ENCODE data around the gene ZNF845. TPM values are rescaled to one million over a fixed set of nuclear protein-coding genes. Genes with fewer than 3 reads are reported as not detected.

The ZNF845 gene
- total RNA-seq, 2 donors from 2014 or later, result 4.2 to 7.4 TPM

GRCh38 chr19:53388168-53388567 is 54.6 kb downstream of the ZNF845 start:
- H3K27ac ChIP-seq, result no peak overlapping the region
- peaks cover 8% of the 10 kb centered on the region for H3K36me3 ChIP-seq
- no peak overlapping the region for H3K4me3 ChIP-seq
- no peaks in the 10 kb centered on the region for H3K4me1 ChIP-seq (ENCODE audit: control insufficient read depth in 1 of 2, low read depth in 2 of 2)
- ATAC-seq (ENCODE audit: insufficient number of reproducible peaks, low FRiP score, low read depth), result no peak
- DNase-seq (ENCODE audit: low spot score), result no peak
- H3K27me3 ChIP-seq (replicated peaks; ENCODE audit: insufficient read depth), result no peaks in the 10 kb centered on the region
- no peak for TF ChIP-seq CTCF (IDR thresholded peaks at IDR 0.05)
- H3K9me3 ChIP-seq, result peaks cover 38% of the 10 kb centered on the region

GRCh38 chr19:53388904-53389303 is 55.4 kb downstream of the ZNF845 start:
- no peak for TF ChIP-seq CTCF (IDR thresholded peaks at IDR 0.05)
- Histone ChIP-seq H3K4me1 (ENCODE audit: control insufficient read depth in 1 of 2, low read depth in 2 of 2) (peaks cover under 1 to 1% of the 10 kb centered on the region in 2 donors), H3K27me3 (replicated peaks; ENCODE audit: insufficient read depth) (no peaks in the 10 kb centered on the region), H3K27ac (no peak overlapping the region), H3K36me3 (peaks cover 8% of the 10 kb centered on the region), H3K9me3 (peaks cover 31% of the 10 kb centered on the region), H3K4me3 (no peak overlapping the region)
- DNase-seq (ENCODE audit: low spot score) (no peak), ATAC-seq (ENCODE audit: insufficient number of reproducible peaks, low FRiP score, low read depth) (no peak)

DNA sequence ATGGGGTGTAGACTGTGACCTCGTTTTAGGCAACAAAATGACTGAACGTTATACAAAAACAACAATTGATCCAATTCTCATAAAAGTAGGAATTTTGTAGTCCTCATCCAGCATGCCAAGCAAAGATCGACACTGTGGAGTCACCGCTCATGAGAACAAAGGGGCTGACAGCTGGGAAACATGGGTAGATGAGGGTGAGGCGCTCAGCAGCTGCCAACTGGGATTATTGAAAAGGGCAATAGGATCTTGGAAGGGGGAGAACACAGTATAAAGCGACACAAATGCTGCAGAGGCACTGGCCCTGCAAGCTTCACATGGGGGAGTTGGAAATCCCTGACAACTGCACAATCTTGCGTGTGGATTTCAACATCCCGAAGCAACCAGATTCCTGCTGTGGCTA is 56.0 kb downstream of the ZNF845 start:
- ATAC-seq (ENCODE audit: insufficient number of reproducible peaks, low FRiP score, low read depth) (no peak), DNase-seq (ENCODE audit: low spot score) (no peak)
- peaks cover 8% of the 10 kb centered on the region for H3K36me3 ChIP-seq
- H3K4me3 ChIP-seq, result no peak overlapping the region
- TF ChIP-seq CTCF (IDR thresholded peaks at IDR 0.05), result no peak
- no peaks in the 10 kb centered on the region for H3K27me3 ChIP-seq (replicated peaks; ENCODE audit: insufficient read depth)
- peaks cover 5 to 7% of the 10 kb centered on the region in 2 donors for H3K4me1 ChIP-seq (ENCODE audit: control insufficient read depth in 1 of 2, low read depth in 2 of 2)
- no peak overlapping the region for H3K27ac ChIP-seq
- peaks cover 27% of the 10 kb centered on the region for H3K9me3 ChIP-seq

GRCh38 chr19:53389978-53390377 is 56.4 kb downstream of the ZNF845 start:
- DNase-seq (ENCODE audit: low spot score), result no peak
- no peak overlapping the region for H3K27ac ChIP-seq
- peaks cover 23% of the 10 kb centered on the region for H3K9me3 ChIP-seq
- no peak for ATAC-seq (ENCODE audit: insufficient number of reproducible peaks, low FRiP score, low read depth)
- no peak overlapping the region for H3K4me3 ChIP-seq
- peaks cover 5 to 8% of the 10 kb centered on the region in 2 donors for H3K4me1 ChIP-seq (ENCODE audit: control insufficient read depth in 1 of 2, low read depth in 2 of 2)
- TF ChIP-seq CTCF (IDR thresholded peaks at IDR 0.05), result no peak
- H3K36me3 ChIP-seq, result peaks cover 8% of the 10 kb centered on the region
- H3K27me3 ChIP-seq (replicated peaks; ENCODE audit: insufficient read depth), result no peaks in the 10 kb centered on the region

- Histone ChIP-seq H3K36me3 (no peaks in the 10 kb centered on the region), H3K9me3 (peaks cover 5% of the 10 kb centered on the region), H3K4me1 (ENCODE audit: control insufficient read depth in 1 of 2, low read depth in 2 of 2) (peaks cover 5 to 22% of the 10 kb centered on the region in 2 donors), H3K27me3 (replicated peaks; ENCODE audit: insufficient read depth) (no peaks in the 10 kb centered on the region), H3K27ac (peak overlapping the region; percentile 84 to 89), H3K4me3 (peak overlapping the region; percentile 98)
- no peak for TF ChIP-seq CTCF (IDR thresholded peaks at IDR 0.05)
- ATAC-seq (ENCODE audit: insufficient number of reproducible peaks, low FRiP score, low read depth) (peak; percentile 47), DNase-seq (ENCODE audit: low spot score) (peak; percentile 18)
These were observed 61.0 kb downstream of the ZNF845 start for GRCh38 chr19:53394522-53394973.

All from thoracic aorta (tissue), 2 donors.